Activated naive CD8-positive, alpha-beta T cell (primary cell): ENCODE results near the gene MYOM1.

Experiments used
- H3K27ac Mint-ChIP-seq: one replicate; pipeline ENCODE4 v1.8.0; 2021; ENCODE audit warnings: mixed read lengths
- H3K27me3 Mint-ChIP-seq: one replicate; pipeline ENCODE4 v1.8.0; 2021; ENCODE audit warnings: mixed read lengths
- H3K36me3 Mint-ChIP-seq: one replicate; pipeline ENCODE4 v1.8.0; 2021; ENCODE audit warnings: mixed read lengths
- H3K4me1 Mint-ChIP-seq: one replicate; pipeline ENCODE4 v1.8.0; 2021; ENCODE audit warnings: low read depth, mixed read lengths
- H3K4me3 Mint-ChIP-seq: one replicate; pipeline ENCODE4 v1.8.0; 2021; ENCODE audit warnings: mild to moderate bottlenecking, mixed read lengths
- H3K9me3 Mint-ChIP-seq: one replicate; pipeline ENCODE4 v1.8.0; 2021; ENCODE audit warnings: low read depth, mixed read lengths

Gene MYOM1

DNA sequence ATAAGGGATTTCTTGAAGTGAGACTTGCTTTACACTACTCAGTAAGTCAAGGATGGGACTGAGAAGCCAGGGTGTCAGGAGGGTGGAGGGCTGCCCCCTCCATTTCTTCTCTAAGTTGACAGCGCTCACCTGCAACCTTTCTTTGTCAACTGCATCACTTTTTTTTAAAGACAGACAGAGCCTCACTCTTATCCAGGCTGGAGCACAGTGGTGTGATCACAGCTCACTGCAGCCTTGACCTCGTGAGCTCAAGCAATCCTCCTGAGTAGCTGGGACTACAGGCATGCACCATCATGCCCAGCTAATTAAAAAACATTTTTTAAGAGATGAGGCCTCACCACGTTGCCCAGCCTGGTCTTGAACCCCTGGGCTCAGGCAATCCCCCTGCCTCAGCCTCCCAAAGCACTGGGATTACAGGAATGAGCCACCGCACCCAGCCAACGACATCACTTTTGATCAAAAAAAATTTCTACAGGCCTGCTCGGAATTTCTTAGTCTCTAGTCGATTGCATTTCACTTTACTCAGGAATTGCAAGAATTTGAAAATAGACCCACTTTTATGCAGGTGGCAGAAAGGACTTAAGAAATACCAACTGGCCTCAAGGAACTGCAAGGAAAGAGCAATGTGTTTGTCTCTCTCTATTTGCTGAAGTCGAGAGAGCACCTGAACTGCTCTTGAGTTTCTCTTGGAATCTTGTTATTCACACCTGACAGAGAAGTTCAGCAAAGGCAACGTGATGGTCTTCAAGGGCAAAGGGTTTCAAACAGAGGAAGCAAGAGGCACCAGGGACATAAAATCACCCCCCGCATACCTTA lies 101.4 kb downstream of the MYOM1 start:
- no peaks in the 10 kb centered on the region for H3K4me1 Mint-ChIP-seq
- no peak overlapping the region for H3K4me3 Mint-ChIP-seq
- peaks cover 20% of the 10 kb centered on the region for H3K36me3 Mint-ChIP-seq
- no peak overlapping the region for H3K27ac Mint-ChIP-seq
- no peaks in the 10 kb centered on the region for H3K27me3 Mint-ChIP-seq
- H3K9me3 Mint-ChIP-seq = no peaks in the 10 kb centered on the region

DNA sequence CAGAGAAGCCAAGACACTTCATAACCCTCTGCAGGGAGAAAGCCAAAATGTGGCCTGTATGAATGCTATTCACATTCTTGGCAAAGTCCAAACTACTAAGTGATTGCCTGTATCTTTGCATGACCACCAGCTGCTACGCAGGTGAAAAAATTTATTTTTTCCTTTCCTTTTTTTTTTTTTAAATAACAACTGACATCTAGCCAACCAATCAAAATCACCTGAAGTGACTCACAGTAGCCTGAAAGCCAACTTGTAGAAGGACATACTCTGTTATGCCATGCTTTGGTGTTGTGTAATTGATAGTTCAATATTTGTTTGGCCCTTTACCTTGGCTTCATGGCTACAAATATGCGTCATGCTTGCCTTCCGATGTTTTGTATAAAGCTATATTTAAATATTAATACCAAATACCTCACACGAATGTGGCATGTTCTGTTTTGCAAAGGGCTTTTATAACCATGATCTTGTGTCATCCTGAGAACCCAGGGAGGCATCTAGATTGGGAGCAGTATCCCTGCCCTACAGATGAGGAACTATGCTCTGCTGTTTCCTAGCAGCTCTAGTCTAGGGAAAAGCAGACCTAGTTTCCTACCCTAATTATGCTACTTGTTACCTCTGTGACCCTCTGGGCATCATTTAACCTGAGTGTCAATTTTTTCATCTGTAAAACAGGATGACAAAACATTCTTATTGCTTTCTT lies 102.1 kb downstream of the MYOM1 start:
- no peak overlapping the region for H3K4me3 Mint-ChIP-seq
- H3K36me3 Mint-ChIP-seq = peaks cover 20% of the 10 kb centered on the region
- no peaks in the 10 kb centered on the region for H3K27me3 Mint-ChIP-seq
- H3K9me3 Mint-ChIP-seq = no peaks in the 10 kb centered on the region
- H3K27ac Mint-ChIP-seq = no peak overlapping the region
- no peaks in the 10 kb centered on the region for H3K4me1 Mint-ChIP-seq

DNA sequence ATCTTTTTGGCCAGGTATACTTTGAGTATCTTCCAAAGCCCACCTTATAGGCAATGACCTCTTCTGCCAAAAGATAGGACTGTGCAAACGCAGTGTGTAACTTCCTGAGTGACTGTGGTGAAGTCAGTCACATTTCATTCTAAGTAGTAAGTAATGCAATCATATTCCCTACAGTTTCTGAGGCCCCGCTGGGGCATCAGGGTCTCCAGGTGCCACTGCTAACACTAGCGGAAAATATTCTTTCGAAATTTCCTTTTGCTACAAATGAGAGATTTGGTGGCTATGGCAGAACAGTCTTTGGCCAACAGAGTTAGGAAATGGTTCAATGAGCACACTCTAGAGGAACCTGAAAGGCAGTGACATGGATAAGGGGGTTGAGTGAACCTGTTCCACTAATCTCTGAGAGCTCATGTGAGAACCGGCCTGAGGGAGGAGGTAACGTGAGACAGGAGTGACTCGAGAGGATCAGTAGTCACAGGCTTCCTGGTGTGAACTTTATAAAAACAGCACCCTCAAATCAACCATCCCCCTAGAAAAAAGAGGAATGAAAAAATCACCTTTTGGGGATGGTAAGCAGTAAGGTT lies 104.2 kb downstream of the MYOM1 start:
- Mint-ChIP-seq H3K27me3 (no peaks in the 10 kb centered on the region), H3K36me3 (peaks cover 18% of the 10 kb centered on the region), H3K9me3 (no peaks in the 10 kb centered on the region), H3K4me3 (no peak overlapping the region), H3K4me1 (no peaks in the 10 kb centered on the region), H3K27ac (no peak overlapping the region)

DNA sequence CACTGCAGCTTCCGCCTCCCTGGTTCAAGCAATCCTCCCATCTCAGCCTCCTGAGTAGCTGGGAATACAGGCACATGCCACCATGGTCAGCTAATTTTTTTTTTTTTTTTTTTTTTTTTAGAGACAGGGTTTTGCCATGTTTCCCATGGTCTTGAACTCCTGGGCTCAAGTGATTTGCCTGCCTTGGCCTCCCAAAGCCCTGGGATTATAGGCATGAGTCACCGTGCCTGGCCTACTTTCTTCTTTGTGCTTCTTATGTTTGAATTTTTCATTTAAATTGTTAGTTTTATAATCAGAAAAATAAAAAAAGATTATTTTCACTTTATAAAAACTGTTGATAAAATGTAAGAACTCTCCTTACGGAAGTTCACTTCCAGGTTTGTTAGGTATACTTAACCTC lies 105.3 kb downstream of the MYOM1 start:
- Mint-ChIP-seq H3K9me3 (no peaks in the 10 kb centered on the region), H3K4me3 (no peak overlapping the region), H3K27me3 (no peaks in the 10 kb centered on the region), H3K4me1 (no peaks in the 10 kb centered on the region), H3K36me3 (peaks cover 18% of the 10 kb centered on the region), H3K27ac (no peak overlapping the region)

DNA sequence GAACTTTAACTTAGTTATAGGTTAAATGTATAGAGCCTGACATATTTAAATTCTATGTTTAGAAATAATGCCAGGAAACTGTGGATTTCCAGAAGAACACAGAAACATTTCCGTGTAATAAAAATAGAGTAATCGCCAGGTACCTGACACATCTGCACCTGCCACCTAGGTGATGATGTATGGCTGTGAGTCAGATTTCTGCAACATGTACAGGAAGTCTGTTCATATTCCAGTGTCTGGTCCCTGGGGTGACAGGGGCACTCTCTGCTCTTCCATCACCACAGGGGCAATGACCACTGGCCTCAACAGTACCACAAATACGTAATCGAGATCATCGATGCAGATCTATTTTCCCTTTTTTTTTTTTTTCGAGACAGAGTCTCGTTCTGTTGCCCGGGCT lies 105.7 kb downstream of the MYOM1 start:
- Mint-ChIP-seq H3K9me3 (no peaks in the 10 kb centered on the region), H3K36me3 (peaks cover 16% of the 10 kb centered on the region), H3K27me3 (no peaks in the 10 kb centered on the region), H3K4me1 (no peaks in the 10 kb centered on the region), H3K4me3 (no peak overlapping the region), H3K27ac (no peak overlapping the region)

DNA sequence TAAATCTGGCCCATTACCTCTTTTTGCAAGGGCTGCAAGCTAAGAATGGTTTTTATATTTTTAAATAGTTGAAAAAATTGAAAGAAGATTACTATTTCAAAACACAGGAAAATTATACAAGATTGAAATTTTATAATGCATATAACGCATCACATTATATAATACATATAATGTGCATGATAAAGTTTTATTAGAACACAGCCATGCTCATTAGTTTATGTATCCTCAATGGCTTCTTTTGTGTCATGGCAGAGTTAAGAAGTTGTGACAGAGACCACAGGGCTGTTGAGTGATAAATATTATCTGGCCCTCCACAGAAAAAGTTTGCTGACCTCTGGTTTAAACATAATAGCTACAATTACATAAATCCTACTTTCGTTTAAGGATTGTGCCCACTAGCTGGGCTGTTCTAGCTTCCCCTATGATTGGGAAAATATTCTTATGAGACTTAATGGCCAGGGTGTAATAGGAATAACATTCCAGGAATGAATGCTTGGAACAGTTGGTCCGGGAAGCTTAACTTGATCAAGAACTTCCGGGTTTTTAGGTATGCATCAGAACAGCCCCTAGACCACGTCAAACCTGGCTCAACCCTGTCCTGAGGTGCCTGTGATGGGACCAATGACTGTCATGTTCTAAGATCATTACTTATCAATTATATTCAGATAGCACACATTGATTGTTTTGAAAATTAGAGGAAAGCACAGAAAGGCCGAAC lies 108.1 kb downstream of the MYOM1 start:
- no peaks in the 10 kb centered on the region for H3K9me3 Mint-ChIP-seq
- H3K36me3 Mint-ChIP-seq = peaks cover 13% of the 10 kb centered on the region
- no peaks in the 10 kb centered on the region for H3K4me1 Mint-ChIP-seq
- no peak overlapping the region for H3K27ac Mint-ChIP-seq
- H3K4me3 Mint-ChIP-seq = no peak overlapping the region
- no peaks in the 10 kb centered on the region for H3K27me3 Mint-ChIP-seq

DNA sequence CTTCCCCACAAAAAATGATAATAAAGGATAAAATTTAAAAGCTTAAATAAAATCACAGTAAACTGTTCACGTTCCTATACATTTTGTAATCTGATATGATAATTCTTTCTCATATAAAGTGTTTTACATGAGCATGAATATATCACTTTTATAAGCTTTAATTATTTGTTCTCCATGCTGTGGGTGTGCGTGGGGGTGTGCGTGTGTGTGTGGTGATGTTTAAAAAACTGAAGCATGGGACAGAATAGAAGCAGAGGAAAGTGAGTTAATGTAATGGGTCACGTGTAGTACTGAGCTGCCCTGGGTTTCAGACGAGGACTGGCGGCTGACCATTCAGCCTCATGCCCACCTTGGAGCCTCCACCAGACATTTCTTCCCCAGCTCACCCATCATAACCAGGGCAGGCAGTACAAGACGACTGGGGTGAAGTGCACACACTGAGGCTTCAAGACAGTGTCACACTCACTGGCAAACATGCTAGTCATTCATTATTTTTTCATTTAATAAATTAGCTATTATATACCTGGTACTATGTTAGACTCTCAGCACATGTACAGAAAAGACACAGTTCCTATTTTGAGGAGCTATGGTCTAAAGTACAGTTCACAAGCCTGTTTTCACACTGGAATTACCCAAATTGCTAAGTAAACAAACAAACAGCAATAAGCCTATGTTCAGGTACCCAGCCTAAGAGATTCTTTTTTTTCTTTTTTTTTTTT lies 109.6 kb downstream of the MYOM1 start:
- H3K4me3 Mint-ChIP-seq = no peak overlapping the region
- no peak overlapping the region for H3K27ac Mint-ChIP-seq
- H3K27me3 Mint-ChIP-seq = no peaks in the 10 kb centered on the region
- no peaks in the 10 kb centered on the region for H3K4me1 Mint-ChIP-seq
- H3K36me3 Mint-ChIP-seq = peaks cover 5% of the 10 kb centered on the region
- H3K9me3 Mint-ChIP-seq = no peaks in the 10 kb centered on the region

DNA sequence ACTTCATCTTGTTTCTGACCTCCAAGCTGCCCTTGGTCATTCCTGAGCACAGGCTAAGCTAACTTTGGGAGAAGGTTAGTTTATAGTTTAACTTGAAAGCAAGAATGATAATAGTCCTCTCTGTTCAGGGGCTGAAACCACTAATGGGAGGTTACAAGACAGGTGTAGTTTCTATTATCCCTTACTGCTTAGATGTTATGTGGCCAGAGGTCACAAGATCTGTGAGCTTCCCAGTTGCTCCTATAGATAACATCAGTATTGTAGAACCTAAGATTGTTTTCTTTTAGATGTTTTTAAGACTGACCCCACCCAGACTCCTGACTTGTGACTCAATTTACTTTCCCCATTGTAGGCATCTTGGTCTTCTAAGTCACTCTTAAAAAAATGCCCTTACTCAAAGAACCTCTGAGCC lies 112.0 kb downstream of the MYOM1 start:
- no peak overlapping the region for H3K27ac Mint-ChIP-seq
- no peaks in the 10 kb centered on the region for H3K9me3 Mint-ChIP-seq
- H3K36me3 Mint-ChIP-seq = no peaks in the 10 kb centered on the region
- no peak overlapping the region for H3K4me3 Mint-ChIP-seq
- no peaks in the 10 kb centered on the region for H3K27me3 Mint-ChIP-seq
- H3K4me1 Mint-ChIP-seq = no peaks in the 10 kb centered on the region

DNA sequence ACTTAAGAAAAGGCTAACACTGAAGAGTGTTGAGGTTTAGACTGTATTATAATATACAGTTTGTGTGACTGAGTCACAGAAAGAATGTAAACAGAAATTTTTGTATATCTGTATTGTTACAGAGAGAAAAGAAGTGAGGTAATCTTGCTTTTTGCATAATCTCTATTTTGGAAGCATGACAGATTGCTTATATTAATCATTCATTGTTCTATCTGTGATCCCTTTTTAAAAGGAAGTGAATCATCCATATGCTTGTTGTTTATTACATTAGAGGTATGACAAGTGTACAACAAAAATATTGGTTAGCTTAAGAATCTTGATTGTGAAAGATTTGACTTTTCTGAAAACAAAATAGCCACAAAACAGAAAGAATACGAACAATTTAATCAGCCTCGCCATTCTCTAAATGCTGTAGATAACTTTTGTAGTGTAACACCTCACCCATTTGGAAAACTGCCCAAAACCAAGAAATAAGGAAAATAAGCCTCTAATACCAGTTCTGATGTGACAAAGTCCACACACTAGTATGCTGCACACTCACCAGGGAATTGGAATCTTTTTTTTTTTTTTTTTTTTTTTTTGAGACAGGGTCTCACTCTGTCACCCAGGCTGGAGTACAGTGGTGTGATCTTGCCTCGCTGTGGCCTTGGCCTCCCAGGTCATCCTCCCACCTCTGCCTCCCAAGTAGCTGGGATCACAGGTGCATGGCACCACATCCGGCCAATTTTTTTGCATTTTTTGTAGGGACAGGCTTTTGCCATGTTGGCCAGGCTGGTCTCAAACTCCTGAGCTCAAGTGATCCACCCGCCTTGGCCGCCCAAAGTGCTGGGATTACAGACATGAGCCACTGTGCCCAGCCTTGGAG lies 115.3 kb downstream of the MYOM1 start:
- H3K27ac Mint-ChIP-seq = no peak overlapping the region
- no peak overlapping the region for H3K4me3 Mint-ChIP-seq
- H3K4me1 Mint-ChIP-seq = peaks cover under 1% of the 10 kb centered on the region
- H3K9me3 Mint-ChIP-seq = no peaks in the 10 kb centered on the region
- H3K36me3 Mint-ChIP-seq = peaks cover 3% of the 10 kb centered on the region
- H3K27me3 Mint-ChIP-seq = no peaks in the 10 kb centered on the region

DNA sequence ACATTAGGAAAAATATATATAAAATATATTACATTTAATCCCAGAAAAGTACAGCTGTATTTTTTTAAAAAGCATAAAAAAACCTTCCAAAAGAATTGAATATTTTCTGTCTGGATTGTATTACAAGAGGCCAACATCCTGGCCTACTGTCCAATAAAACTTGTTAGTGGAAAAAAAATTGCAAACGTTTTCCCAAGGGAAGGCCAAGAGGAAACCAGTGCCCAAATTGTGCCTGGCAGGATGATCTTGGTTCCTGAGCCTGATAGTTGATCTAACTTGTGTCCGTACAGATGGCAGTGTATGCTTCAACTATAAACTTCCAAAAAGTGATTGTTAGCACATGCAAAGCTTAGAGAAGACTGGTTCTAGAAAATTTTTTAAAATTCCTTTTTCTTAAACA lies 116.2 kb downstream of the MYOM1 start:
- no peak overlapping the region for H3K4me3 Mint-ChIP-seq
- no peaks in the 10 kb centered on the region for H3K9me3 Mint-ChIP-seq
- no peaks in the 10 kb centered on the region for H3K27me3 Mint-ChIP-seq
- peaks cover 5% of the 10 kb centered on the region for H3K4me1 Mint-ChIP-seq
- H3K27ac Mint-ChIP-seq = no peak overlapping the region
- peaks cover 3% of the 10 kb centered on the region for H3K36me3 Mint-ChIP-seq

DNA sequence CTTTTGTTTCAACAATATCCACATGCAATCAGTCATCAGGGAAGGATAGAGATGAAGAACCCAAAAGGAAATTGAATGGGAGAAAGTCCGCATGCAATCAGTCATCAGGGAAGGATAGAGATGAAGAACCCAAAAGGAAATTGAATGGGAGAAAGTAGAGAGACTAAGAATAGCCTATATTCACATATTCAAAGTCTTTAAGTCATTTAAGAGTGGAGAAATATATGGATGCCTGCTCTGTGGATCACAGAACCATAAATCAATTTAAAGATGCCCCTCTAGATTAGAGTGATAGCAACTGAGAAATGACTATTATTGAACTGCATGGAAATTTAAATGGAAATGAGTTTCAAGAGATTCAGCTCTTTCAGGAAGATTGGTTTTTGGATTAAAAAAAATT lies 116.8 kb downstream of the MYOM1 start:
- peaks cover 3% of the 10 kb centered on the region for H3K36me3 Mint-ChIP-seq
- H3K4me3 Mint-ChIP-seq = no peak overlapping the region
- no peaks in the 10 kb centered on the region for H3K9me3 Mint-ChIP-seq
- H3K27ac Mint-ChIP-seq = no peak overlapping the region
- no peaks in the 10 kb centered on the region for H3K27me3 Mint-ChIP-seq
- peaks cover 9% of the 10 kb centered on the region for H3K4me1 Mint-ChIP-seq

DNA sequence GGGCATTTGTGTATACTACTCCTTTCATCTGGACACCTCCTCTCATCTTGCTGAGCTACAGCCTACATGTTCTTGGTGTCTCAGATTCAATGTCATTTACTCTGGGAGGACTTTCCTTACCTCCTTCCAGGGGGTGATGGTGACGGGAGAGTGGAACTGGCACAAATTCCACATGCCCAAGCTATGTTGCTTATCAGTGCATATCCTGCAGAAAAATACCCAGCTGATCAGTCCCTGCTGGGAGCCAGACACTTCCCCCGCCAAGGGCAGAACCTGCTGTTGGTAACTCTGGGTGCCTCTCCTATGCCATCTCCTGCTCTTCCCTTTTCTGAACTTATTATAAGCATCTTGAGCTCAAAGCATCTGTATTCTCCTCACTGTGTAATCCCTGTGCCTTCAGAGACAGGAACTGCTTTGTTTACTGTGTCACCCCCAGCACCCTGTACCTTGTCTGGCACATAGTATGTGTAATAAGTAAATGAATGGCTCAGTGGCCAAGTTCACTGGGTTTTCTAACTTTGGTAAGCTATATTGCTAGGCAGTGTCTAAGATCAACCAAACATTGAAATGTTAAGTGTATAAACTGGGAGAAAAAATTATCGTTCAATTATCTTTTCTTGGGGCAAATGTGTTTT lies 119.2 kb downstream of the MYOM1 start:
- H3K4me3 Mint-ChIP-seq = no peak overlapping the region
- H3K9me3 Mint-ChIP-seq = no peaks in the 10 kb centered on the region
- peaks cover 31% of the 10 kb centered on the region for H3K4me1 Mint-ChIP-seq
- no peak overlapping the region for H3K27ac Mint-ChIP-seq
- no peaks in the 10 kb centered on the region for H3K27me3 Mint-ChIP-seq
- peaks cover 3% of the 10 kb centered on the region for H3K36me3 Mint-ChIP-seq

DNA sequence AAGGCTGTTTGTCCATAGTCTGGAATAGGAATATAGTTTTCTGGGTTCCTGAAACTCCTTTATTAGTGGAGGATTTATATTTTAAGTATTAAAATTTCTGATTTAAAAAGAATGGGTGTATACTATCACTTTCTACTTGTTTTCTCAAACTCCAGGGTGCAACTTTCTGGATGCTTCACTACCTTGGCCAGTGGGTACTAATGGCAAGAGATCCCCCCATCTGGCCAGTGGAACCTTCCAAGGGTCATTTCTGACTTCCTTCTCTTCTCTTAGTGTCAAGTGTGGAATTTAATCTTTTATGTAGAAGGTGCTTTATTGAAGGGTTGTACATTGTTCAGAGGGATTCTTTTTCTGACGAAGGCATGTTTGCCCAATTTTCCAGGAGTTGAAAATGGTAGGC lies 120.4 kb downstream of the MYOM1 start:
- peaks cover 4% of the 10 kb centered on the region for H3K36me3 Mint-ChIP-seq
- H3K27ac Mint-ChIP-seq = no peak overlapping the region

More for the DNA sequence above, 120.4 kb downstream of the MYOM1 start:
- Mint-ChIP-seq H3K9me3 (no peaks in the 10 kb centered on the region), H3K27me3 (no peaks in the 10 kb centered on the region), H3K4me1 (peaks cover 32% of the 10 kb centered on the region), H3K4me3 (peak overlapping the region; percentile 21)
